ENCODE results near the gene ATP9B. TPM values are rescaled to one million over a fixed set of nuclear protein-coding genes. Genes with fewer than 3 reads are reported as not detected.

ATP9B gene
- total RNA-seq, 1 experiment from 2014 or later = 17.8 TPM

DNA sequence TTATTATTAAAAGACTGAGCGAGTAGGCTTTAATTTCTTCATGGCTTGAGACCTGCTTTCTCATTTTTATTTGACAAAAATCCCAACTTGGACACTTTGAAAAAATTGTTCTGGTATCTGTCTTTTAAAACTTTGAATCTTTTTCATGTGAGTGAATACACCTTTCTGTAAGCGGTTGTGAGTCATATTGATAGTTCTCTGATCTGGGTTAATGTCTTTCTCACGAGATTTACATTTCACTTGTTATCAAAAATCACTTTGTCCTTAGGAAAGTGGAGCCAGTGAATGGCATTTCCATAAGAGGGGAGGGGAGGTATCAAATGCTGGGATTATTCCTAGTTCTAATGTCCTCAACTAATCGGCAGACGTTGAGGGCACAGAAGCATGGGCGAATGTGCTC, 36.3 kb downstream of the ATP9B start (continued):
- TF ChIP-seq ELF1 (IDR thresholded peaks at IDR 0.05; ENCODE audit: borderline replicate concordance, low read depth) = no peak
- no peak for TF ChIP-seq SRF (IDR thresholded peaks at IDR 0.05; ENCODE audit: low read depth)

GRCh38 chr18:79106084-79106483, 36.9 kb downstream of the ATP9B start:
- CTCF ChIA-PET = no interaction called here

More at GRCh38 chr18:79106084-79106483, 36.9 kb downstream of the ATP9B start:
- intact Hi-C loops (cut with micrococcal nuclease) = no loop called here
- H3K4me3 ChIP-seq (replicated peaks in 1 of 2; ENCODE audit: low read depth in 1 of 2, low read length in 2 of 2) = no peak overlapping the region
- H3K9ac ChIP-seq (ENCODE audit: low read length) = no peak overlapping the region
- ATAC-seq (no peak), DNase-seq (ENCODE audit: low read depth, low spot score) (no peak)
- no peak overlapping the region for H3K4me2 ChIP-seq (ENCODE audit: low read length)
- no peaks in the 10 kb centered on the region for H3K9me2 ChIP-seq (ENCODE audit: insufficient read depth)
- no peaks in the 10 kb centered on the region for H3K36me3 ChIP-seq (ENCODE audit: control insufficient read depth in 1 of 2, insufficient read depth in 2 of 2, low read length in 2 of 2)
- no peak overlapping the region for H2AFZ ChIP-seq (ENCODE audit: low read depth, low read length, poor library complexity, severe bottlenecking)
- no peaks in the 10 kb centered on the region for H3K27me3 ChIP-seq (ENCODE audit: insufficient read depth, low read length)
- BruUV-seq (replicated peaks) = no TSS peak
- no peaks in the 10 kb centered on the region for H3K9me3 ChIP-seq (ENCODE audit: control insufficient read depth in 1 of 2, insufficient read depth in 1 of 2, low read depth in 1 of 2, low read length in 2 of 2)
- 0 out of 4 replicates have a peak, but pooled peaks cover 0 to 3% of the 10 kb centered on the region in 2 experiments for H3K4me1 ChIP-seq (ENCODE audit: control insufficient read depth in 1 of 2, insufficient read depth in 2 of 2, low read length in 2 of 2)
- no peak overlapping the region for H3K27ac ChIP-seq (ENCODE audit: low read depth, low read length)
- TF ChIP-seq ZBTB33 (IDR thresholded peaks at IDR 0.05; ENCODE audit: extremely low read depth, insufficient replicate concordance, low read length) (no peak), POLR2AphosphoS5 (IDR thresholded peaks at IDR 0.05; ENCODE audit: low read depth, low read length) (no peak), EZH2 (IDR thresholded peaks at IDR 0.05) (no peak), POLR2A (IDR thresholded peaks at IDR 0.05; ENCODE audit: borderline replicate concordance, extremely low read depth, insufficient read depth, insufficient read length) (no peak), CEBPB (IDR thresholded peaks at IDR 0.05; ENCODE audit: low read depth) (no peak)
- TF ChIP-seq, protein P1, sequence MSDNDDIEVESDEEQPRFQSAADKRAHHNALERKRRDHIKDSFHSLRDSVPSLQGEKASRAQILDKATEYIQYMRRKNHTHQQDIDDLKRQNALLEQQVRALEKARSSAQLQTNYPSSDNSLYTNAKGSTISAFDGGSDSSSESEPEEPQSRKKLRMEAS (IDR thresholded peaks at IDR 0.05) = no peak
- RAD21 ChIA-PET (ENCODE audit: low non-redundant PET in 1 of 2, low total read pairs in 2 of 2, uncharacterized antibody in 2 of 2, unreplicated experiment in 2 of 2) = no interaction called here
- peaks cover 23% of the 10 kb centered on the region for H3K79me2 ChIP-seq (ENCODE audit: insufficient read depth, low read length)
- POLR2A ChIA-PET = no interaction called here
- no peaks in the 10 kb centered on the region for H4K20me1 ChIP-seq (ENCODE audit: insufficient read depth)

All from HCT116 (cell line).